Upper lobe of left lung (tissue), 4 donors: ENCODE results near the gene MAST4.

Experiments
- POLR2AphosphoS5 ChIP-seq, 2 donors: sonication (generic); formaldehyde crosslinking; IDR thresholded peaks; one replicate each; pipeline ENCODE4 v1.5.1; 2017; ENCODE audit warnings: antibody characterized with exemption in 2 of 2
- TF ChIP-seq, protein P1 (sequence below), 6 experiments: fragments of 450-650 bp in 4 of 6; fragments of 200-600 bp in 2 of 6; sonication (generic) in 2 of 6; IDR thresholded peaks; one replicate each; pipeline ENCODE4 v1.5.1; 2016 to 2019; ENCODE audit warnings: antibody characterized with exemption in 6 of 6

DNA sequence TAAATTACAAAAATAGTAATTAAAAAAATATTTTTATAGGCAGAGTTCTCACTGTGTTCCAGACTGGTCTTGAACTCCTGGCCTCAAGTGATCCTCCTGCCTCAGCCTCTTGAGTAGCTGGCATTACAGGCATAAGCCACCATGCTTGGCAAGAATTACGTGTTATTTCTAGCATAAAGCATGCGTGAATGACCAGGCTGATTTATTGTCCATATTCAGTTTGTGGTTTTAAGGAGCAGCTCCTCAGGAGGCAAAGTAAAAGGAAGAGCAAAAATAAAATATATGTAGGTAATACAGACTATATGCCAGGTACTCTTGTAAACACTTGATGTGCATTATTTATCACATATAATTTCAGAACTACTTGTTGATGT, 607.5 kb downstream of the MAST4 start:
- TF ChIP-seq POLR2AphosphoS5 (IDR thresholded peaks at IDR 0.05): no peak
- TF ChIP-seq, protein P1, sequence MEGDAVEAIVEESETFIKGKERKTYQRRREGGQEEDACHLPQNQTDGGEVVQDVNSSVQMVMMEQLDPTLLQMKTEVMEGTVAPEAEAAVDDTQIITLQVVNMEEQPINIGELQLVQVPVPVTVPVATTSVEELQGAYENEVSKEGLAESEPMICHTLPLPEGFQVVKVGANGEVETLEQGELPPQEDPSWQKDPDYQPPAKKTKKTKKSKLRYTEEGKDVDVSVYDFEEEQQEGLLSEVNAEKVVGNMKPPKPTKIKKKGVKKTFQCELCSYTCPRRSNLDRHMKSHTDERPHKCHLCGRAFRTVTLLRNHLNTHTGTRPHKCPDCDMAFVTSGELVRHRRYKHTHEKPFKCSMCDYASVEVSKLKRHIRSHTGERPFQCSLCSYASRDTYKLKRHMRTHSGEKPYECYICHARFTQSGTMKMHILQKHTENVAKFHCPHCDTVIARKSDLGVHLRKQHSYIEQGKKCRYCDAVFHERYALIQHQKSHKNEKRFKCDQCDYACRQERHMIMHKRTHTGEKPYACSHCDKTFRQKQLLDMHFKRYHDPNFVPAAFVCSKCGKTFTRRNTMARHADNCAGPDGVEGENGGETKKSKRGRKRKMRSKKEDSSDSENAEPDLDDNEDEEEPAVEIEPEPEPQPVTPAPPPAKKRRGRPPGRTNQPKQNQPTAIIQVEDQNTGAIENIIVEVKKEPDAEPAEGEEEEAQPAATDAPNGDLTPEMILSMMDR (IDR thresholded peaks at IDR 0.05): no peak
